Measurements from ENCODE around the gene SLC19A1.

SLC19A1 gene

DNA sequence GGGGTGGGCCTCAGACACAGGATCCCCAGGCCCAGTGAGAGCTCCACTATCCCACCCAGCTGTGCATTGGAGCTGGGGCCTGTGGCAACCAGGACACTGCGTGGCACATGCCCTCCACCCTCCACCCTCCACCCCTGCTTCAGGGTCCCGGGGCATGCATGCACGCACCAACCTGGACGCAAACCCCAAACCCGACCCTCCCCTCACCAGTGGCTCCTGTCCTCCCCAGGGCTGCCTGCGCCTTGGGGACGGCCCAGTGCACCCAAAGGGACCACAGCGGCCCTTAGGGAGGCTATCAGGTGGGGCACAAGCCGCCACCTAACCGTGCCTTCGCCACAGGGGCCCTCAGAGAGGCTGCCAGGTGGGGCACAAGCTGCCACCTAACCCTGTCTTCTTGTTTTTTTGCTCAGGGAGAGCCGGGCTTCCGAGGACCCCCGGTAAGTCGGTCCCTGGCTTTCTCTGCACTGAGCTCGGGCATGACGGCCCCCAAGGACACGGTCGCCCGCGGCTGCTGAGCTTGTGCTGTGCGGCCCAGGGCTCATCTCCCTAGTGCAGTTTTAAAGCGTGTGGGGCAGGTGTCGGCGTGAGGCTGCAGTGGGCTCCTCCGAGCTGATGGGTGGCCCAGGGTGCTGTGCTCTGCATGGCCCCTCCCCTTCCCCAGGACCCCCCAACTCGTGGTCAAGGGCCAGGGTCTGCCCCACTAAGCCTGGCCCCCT lies 47.9 kb downstream of the SLC19A1 start:
- Histone ChIP-seq H3K4me3 (ENCODE audit: low read length) (no peak overlapping the region), H3K9ac (ENCODE audit: low read depth, low read length) (no peak overlapping the region), H3K9me3 (replicated peaks; ENCODE audit: low read length) (no peaks in the 10 kb centered on the region), H3K36me3 (ENCODE audit: insufficient read depth, low read length) (no peaks in the 10 kb centered on the region), H3K4me2 (ENCODE audit: low read length) (no peak overlapping the region), H3K4me1 (ENCODE audit: control insufficient read depth, insufficient read depth, low read length) (no peaks in the 10 kb centered on the region), H3K27me3 (ENCODE audit: control insufficient read depth, insufficient read depth, low read length) (no peaks in the 10 kb centered on the region)

DNA sequence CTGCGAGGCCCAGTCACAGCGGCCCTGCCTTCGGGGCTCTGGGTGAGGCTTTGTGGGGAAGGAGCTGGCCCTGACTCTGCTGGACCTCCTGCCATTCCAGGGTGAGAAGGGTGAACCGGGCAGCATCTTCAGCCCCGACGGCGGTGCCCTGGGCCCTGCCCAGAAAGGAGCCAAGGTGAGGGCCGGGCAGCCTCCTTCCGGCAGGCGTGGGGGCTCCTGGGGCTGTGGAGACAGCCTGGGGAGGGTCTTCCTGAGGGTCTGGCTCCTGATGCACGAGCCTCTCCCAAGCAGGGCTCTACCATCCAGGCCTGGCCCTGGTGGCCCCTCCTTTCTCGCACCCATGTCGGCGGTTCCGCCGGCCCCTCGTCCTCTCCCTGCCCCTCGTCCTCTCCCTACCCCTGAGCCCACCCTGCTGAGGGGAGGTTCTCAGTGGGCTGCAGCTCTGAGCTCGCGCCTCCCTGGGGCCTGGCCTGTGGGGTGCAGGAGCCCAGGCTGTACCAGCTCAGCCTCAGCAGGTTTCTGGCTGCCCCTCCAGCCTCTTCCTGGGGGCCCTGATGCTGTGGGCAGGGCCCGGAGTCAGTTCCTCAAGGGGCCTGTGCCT lies 48.7 kb downstream of the SLC19A1 start:
- no peak overlapping the region for H3K4me2 ChIP-seq (ENCODE audit: low read length)
- no peaks in the 10 kb centered on the region for H3K27me3 ChIP-seq (ENCODE audit: control insufficient read depth, insufficient read depth, low read length)
- H3K4me1 ChIP-seq (ENCODE audit: control insufficient read depth, insufficient read depth, low read length), result no peaks in the 10 kb centered on the region
- H3K4me3 ChIP-seq (ENCODE audit: low read length), result no peak overlapping the region
- H3K36me3 ChIP-seq (ENCODE audit: insufficient read depth, low read length), result no peaks in the 10 kb centered on the region
- H3K9ac ChIP-seq (ENCODE audit: low read depth, low read length), result no peak overlapping the region
- no peaks in the 10 kb centered on the region for H3K9me3 ChIP-seq (replicated peaks; ENCODE audit: low read length)

DNA sequence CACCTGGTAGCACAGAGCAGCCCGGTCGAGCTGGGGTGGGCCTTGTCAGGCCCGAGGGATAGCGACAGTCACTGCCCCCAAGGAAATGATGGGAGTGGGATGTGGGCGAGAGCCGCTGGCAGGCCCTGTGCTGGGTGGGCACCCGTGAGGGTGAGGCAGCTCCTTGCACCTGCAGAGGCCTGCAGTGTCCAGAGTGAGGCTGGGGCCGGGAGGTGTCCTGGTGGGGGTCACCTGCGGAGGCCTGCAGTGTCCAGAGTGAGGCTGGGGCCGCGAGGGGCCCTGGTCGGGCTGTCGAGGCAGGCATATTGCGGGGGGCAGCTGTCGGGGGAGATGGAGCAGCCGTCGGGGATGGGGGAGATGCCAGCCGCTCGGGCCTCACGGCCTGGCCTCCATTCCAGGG lies 49.5 kb downstream of the SLC19A1 start:
- no peaks in the 10 kb centered on the region for H3K36me3 ChIP-seq (ENCODE audit: insufficient read depth, low read length)
- H3K4me2 ChIP-seq (ENCODE audit: low read length), result no peak overlapping the region
- H3K27me3 ChIP-seq (ENCODE audit: control insufficient read depth, insufficient read depth, low read length), result no peaks in the 10 kb centered on the region
- no peak overlapping the region for H3K9ac ChIP-seq (ENCODE audit: low read depth, low read length)
- no peaks in the 10 kb centered on the region for H3K9me3 ChIP-seq (replicated peaks; ENCODE audit: low read length)
- H3K4me1 ChIP-seq (ENCODE audit: control insufficient read depth, insufficient read depth, low read length), result no peaks in the 10 kb centered on the region
- no peak overlapping the region for H3K4me3 ChIP-seq (ENCODE audit: low read length)

DNA sequence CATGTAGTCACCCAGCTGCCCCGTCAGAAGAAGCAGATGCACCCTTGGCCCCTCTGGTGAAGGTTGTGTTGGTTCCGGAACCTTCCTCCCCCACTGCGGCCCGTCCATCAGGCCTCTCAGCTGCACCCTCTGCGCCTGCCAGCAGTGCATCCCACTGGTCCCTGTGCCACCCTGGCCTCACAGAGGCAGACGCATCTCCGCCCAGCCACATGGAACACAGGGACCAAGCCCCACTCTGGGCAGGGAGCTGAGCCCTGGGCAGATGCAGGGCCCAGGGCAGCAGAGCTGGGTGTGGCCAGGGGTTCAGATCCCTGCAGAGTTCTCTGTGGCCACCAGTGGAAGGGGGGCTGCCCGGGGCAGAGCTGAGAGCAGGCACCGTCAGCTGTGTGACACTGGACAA lies 50.6 kb downstream of the SLC19A1 start:
- no peak overlapping the region for H3K4me3 ChIP-seq (ENCODE audit: low read length)
- no peaks in the 10 kb centered on the region for H3K4me1 ChIP-seq (ENCODE audit: control insufficient read depth, insufficient read depth, low read length)
- no peaks in the 10 kb centered on the region for H3K27me3 ChIP-seq (ENCODE audit: control insufficient read depth, insufficient read depth, low read length)
- H3K4me2 ChIP-seq (ENCODE audit: low read length), result no peak overlapping the region
- no peaks in the 10 kb centered on the region for H3K9me3 ChIP-seq (replicated peaks; ENCODE audit: low read length)
- H3K9ac ChIP-seq (ENCODE audit: low read depth, low read length), result no peak overlapping the region
- H3K36me3 ChIP-seq (ENCODE audit: insufficient read depth, low read length), result no peaks in the 10 kb centered on the region

DNA sequence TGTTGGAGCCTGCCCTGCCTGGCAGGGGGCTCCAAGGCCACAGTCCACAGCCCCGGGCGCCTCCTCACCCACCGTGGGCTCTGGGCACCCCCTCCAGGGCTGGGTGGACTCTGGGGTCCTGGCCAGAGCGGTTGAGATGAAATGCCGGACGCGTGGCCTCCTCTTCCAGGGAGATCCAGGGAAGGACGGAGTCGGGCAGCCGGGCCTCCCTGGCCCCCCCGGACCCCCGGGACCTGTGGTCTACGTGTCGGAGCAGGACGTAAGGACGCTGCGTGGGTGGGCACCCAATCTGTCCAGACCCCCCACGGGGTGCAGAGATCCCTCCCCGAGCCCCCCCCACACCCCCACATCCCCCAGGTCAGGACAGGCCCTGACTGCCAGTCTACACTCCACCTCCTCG lies 51.2 kb downstream of the SLC19A1 start:
- no peak overlapping the region for H3K4me2 ChIP-seq (ENCODE audit: low read length)
- H3K36me3 ChIP-seq (ENCODE audit: insufficient read depth, low read length), result no peaks in the 10 kb centered on the region
- H3K27me3 ChIP-seq (ENCODE audit: control insufficient read depth, insufficient read depth, low read length), result no peaks in the 10 kb centered on the region
- no peak overlapping the region for H3K9ac ChIP-seq (ENCODE audit: low read depth, low read length)
- H3K4me1 ChIP-seq (ENCODE audit: control insufficient read depth, insufficient read depth, low read length), result no peaks in the 10 kb centered on the region
- H3K9me3 ChIP-seq (replicated peaks; ENCODE audit: low read length), result no peaks in the 10 kb centered on the region
- no peak overlapping the region for H3K4me3 ChIP-seq (ENCODE audit: low read length)

DNA sequence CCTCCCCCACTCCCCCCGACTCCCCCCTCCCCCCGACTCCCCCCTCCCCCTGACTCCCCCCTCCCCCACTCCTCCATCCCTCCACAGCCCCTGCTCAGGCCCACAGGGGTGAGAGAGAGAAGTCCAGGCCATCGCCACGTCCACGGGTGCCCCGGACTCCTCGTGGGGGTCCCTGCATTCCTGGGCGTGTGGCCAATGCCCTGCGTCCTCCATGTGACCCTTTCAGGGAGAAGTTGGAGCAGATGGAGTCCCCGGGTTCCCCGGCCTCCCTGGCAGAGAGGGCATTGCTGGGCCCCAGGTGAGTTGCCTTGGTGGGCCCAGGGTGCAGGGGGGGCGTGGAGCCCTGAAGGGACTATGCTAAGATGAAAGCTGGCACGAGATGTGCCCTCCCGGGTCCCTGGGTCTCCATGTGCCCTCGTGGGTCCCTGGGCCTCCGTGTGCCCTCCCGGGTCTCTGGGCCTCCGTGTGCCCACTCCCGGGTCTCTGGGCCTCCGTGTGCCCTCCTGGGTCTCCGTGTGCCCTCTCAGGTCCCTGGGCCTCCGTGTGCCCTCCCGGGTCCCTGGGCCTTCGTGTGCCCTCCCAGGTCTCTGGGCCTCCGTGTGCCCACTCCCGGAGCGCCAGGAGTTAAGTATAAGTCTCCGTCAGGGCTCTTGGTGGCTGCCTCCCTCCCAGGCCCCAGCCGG lies 52.0 kb downstream of the SLC19A1 start:
- H3K27me3 ChIP-seq (ENCODE audit: control insufficient read depth, insufficient read depth, low read length), result no peaks in the 10 kb centered on the region
- no peaks in the 10 kb centered on the region for H3K9me3 ChIP-seq (replicated peaks; ENCODE audit: low read length)
- no peak overlapping the region for H3K4me3 ChIP-seq (ENCODE audit: low read length)
- H3K4me2 ChIP-seq (ENCODE audit: low read length), result no peak overlapping the region
- no peak overlapping the region for H3K9ac ChIP-seq (ENCODE audit: low read depth, low read length)
- no peaks in the 10 kb centered on the region for H3K36me3 ChIP-seq (ENCODE audit: insufficient read depth, low read length)
- H3K4me1 ChIP-seq (ENCODE audit: control insufficient read depth, insufficient read depth, low read length), result no peaks in the 10 kb centered on the region

DNA sequence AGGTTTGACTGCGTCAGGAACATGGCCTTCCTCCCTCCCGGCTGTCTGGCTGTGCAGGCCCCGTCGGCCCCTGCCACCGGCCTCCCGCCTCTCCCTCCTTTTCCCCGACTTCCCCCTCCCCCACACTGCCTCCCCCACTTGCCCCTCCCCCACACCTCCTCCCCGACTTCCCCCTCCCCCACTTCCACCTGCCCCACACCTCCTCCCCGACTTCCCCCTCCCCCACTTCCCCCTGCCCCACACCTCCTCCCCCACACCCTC lies 52.6 kb downstream of the SLC19A1 start:
- Histone ChIP-seq H3K9ac (ENCODE audit: low read depth, low read length) (no peak overlapping the region), H3K4me1 (ENCODE audit: control insufficient read depth, insufficient read depth, low read length) (no peaks in the 10 kb centered on the region), H3K36me3 (ENCODE audit: insufficient read depth, low read length) (no peaks in the 10 kb centered on the region), H3K27me3 (ENCODE audit: control insufficient read depth, insufficient read depth, low read length) (no peaks in the 10 kb centered on the region), H3K4me2 (ENCODE audit: low read length) (no peak overlapping the region), H3K4me3 (ENCODE audit: low read length) (no peak overlapping the region), H3K9me3 (replicated peaks; ENCODE audit: low read length) (no peaks in the 10 kb centered on the region)

DNA sequence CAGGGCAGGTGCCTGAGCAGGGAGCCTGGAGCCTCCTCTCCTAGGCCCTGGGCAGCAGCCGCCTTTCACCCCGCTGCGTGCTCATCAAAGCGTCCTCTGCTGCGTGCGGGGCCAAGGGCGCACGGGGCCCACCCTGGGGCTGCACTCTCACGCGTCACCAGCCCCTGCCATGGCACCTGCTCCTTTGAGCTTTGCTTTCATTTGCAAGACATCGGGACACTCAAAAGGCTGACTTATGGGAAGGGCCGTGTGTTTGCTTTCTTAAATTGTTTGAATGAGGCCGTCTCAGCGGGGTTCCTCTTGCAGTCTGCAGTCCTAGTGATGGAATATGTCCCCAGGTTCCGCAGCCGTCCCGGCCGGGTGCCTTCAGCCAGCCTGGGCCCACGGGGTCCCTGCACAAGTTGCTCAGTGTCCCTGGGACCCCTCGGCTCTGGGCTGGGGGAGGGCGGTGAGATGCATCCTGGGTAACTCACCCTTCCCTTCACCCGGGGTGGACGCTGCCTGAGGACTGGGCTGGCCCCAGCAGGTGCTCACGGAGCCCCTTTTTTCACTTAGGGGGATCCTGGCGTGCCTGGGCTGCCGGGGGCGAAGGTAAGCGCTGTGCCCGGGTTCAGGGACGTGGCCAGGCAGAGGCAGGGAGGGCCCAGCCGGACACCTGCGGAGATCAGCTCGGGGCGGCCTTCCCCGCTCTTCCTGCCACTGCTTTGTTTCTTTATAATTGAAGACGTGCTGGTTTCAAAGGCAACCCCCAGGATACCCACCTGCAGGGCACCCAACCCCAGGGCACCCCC lies 53.1 kb downstream of the SLC19A1 start:
- no peak overlapping the region for H3K4me2 ChIP-seq (ENCODE audit: low read length)
- no peaks in the 10 kb centered on the region for H3K4me1 ChIP-seq (ENCODE audit: control insufficient read depth, insufficient read depth, low read length)
- H3K27me3 ChIP-seq (ENCODE audit: control insufficient read depth, insufficient read depth, low read length), result no peaks in the 10 kb centered on the region
- no peaks in the 10 kb centered on the region for H3K9me3 ChIP-seq (replicated peaks; ENCODE audit: low read length)
- no peak overlapping the region for H3K4me3 ChIP-seq (ENCODE audit: low read length)
- H3K36me3 ChIP-seq (ENCODE audit: insufficient read depth, low read length), result no peaks in the 10 kb centered on the region
- no peak overlapping the region for H3K9ac ChIP-seq (ENCODE audit: low read depth, low read length)

DNA sequence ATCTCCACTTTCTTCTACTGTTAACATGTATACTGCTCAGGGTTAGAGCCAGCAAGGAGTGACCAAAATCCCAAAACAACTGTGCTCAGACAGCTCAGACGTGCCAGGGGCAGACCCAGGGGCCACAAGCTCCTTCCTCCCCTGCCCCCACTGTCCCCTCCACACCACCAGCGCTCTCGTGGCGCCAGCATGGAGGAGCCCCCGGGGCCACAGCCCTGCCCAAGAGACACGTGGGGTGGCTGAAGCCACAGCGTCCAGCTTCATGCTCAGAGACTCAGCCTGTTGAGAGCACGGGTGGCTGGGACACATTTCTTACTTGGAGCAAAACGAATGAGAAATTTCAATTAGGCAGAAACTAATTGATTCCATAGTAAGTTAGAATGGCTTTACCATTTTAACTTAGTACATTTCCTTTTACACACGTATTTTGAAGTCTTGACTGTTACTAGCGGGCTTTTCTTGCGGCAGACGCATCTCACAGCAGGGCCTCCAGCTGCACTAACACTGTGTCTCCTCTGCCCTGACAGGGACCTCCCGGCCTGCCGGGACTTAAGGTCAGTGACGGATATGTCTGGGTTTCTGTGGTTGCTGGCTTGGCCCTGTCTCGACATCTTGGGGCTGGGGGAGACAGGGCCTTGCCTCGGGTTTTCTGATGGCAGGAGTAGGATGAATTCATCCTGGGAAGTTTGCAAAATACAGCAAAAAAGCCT lies 54.2 kb downstream of the SLC19A1 start:
- Histone ChIP-seq H3K4me1 (ENCODE audit: control insufficient read depth, insufficient read depth, low read length) (no peaks in the 10 kb centered on the region), H3K9ac (ENCODE audit: low read depth, low read length) (no peak overlapping the region), H3K27me3 (ENCODE audit: control insufficient read depth, insufficient read depth, low read length) (no peaks in the 10 kb centered on the region), H3K4me2 (ENCODE audit: low read length) (no peak overlapping the region), H3K9me3 (replicated peaks; ENCODE audit: low read length) (no peaks in the 10 kb centered on the region), H3K4me3 (ENCODE audit: low read length) (no peak overlapping the region), H3K36me3 (ENCODE audit: insufficient read depth, low read length) (no peaks in the 10 kb centered on the region)

DNA sequence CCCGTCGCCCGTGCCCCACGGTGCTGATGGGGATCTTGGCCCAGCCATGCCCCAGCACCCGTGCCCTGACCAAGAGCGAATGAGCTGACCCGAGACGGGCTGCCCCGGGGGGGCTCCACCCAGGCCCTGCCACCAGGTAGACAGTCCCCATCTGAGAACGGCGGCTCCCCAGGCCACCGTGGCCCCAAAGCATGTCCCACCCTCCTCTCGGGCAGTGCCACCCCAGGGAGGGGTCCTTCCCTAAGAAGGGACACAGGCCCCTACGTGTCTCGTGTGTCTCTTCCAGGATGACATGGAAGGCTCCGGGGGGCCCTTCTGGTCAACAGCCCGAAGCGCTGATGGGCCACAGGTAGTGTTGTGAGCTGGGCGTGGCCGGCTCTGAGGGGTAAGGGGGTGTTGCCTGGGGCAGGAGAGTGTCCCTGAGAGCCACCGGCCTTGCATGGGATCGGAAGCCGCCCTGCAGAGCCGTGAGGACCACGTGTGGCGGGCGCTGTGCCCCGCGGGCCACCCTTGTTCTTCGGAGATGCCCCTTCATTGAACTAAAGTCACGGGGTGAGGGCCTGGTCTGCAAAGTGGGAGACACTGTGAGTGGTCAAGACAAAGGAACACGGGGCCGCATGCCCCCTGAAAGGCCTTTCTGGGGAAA lies 55.0 kb downstream of the SLC19A1 start:
- Histone ChIP-seq H3K27me3 (ENCODE audit: control insufficient read depth, insufficient read depth, low read length) (no peaks in the 10 kb centered on the region), H3K9me3 (replicated peaks; ENCODE audit: low read length) (no peaks in the 10 kb centered on the region), H3K9ac (ENCODE audit: low read depth, low read length) (no peak overlapping the region), H3K4me3 (ENCODE audit: low read length) (no peak overlapping the region), H3K4me1 (ENCODE audit: control insufficient read depth, insufficient read depth, low read length) (no peaks in the 10 kb centered on the region), H3K4me2 (ENCODE audit: low read length) (no peak overlapping the region), H3K36me3 (ENCODE audit: insufficient read depth, low read length) (no peaks in the 10 kb centered on the region)

Data from skeletal muscle satellite cell (primary cell).